Loucy (cell line): ENCODE data around the gene SDR9C7.

Experiments used
- EZH2phosphoT487 ChIP-seq: fragments of 200-600 bp; IDR thresholded peaks from 2 replicates; pipeline ENCODE4 v1.6.1; 2018; ENCODE audit warnings: antibody characterized with exemption, mild to moderate bottlenecking, moderate library complexity, borderline replicate concordance
- TF ChIP-seq, protein P1 (sequence below): fragments of 200-600 bp; sonication (generic); conservative IDR thresholded peaks from 2 replicates; pipeline ENCODE4 v1.5.1; 2014; ENCODE audit warnings: mild to moderate bottlenecking, antibody characterized with exemption, low read length

DNA sequence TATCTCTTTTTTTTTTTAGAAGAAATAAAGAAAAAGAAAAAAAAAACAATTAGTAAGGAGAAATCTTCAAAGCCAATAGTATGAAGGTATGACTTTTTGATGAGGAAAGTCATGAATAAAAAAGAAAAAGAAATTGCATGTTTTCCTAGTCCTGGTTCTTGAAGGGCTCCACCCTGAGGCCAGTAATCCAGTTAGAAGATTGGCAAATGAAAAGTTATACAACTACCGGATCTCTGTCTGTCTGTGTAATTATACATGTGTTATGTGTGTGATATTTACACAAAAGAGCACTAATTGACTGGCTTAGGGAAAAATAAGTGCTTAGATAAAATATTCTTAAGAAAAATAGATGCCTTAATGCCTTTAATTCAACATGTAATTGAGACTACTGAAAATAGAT lies 28.4 kb downstream of the SDR9C7 start:
- TF ChIP-seq, protein P1, sequence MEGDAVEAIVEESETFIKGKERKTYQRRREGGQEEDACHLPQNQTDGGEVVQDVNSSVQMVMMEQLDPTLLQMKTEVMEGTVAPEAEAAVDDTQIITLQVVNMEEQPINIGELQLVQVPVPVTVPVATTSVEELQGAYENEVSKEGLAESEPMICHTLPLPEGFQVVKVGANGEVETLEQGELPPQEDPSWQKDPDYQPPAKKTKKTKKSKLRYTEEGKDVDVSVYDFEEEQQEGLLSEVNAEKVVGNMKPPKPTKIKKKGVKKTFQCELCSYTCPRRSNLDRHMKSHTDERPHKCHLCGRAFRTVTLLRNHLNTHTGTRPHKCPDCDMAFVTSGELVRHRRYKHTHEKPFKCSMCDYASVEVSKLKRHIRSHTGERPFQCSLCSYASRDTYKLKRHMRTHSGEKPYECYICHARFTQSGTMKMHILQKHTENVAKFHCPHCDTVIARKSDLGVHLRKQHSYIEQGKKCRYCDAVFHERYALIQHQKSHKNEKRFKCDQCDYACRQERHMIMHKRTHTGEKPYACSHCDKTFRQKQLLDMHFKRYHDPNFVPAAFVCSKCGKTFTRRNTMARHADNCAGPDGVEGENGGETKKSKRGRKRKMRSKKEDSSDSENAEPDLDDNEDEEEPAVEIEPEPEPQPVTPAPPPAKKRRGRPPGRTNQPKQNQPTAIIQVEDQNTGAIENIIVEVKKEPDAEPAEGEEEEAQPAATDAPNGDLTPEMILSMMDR = no peak
- no peak for TF ChIP-seq EZH2phosphoT487
